Colonic mucosa (tissue), 4 donors: ENCODE data around the gene ARHGAP10. TPM values are rescaled to one million over a fixed set of nuclear protein-coding genes. Genes with fewer than 3 reads are reported as not detected.

Experiments used
- DNase-seq: peaks from one replicate; pipeline ENCODE4 v3.0.0-alpha.2; 2020
- H3K27ac ChIP-seq: fragments of 200-600 bp; one replicate; pipeline ENCODE4 v1.8.0; 2021
- H3K27me3 ChIP-seq: fragments of 200-600 bp; one replicate; pipeline ENCODE4 v1.8.0; 2021
- H3K36me3 ChIP-seq: fragments of 200-600 bp; one replicate; pipeline ENCODE4 v1.8.0; 2021
- H3K4me1 ChIP-seq: fragments of 200-600 bp; one replicate; pipeline ENCODE4 v1.8.0; 2021; ENCODE audit warnings: mild to moderate bottlenecking
- H3K4me3 ChIP-seq: fragments of 200-600 bp; one replicate; pipeline ENCODE4 v1.8.0; 2021
- H3K9ac ChIP-seq, 2 donors: one replicate each; pipeline ENCODE4 v1.7.0; 2013; ENCODE audit warnings: control low read depth in 2 of 2, low read depth in 2 of 2, low read length in 2 of 2
- H3K9me3 ChIP-seq: fragments of 200-600 bp; one replicate; pipeline ENCODE4 v1.8.0; 2021
- intact Hi-C: fragments of 100-400 bp; cut with DNase I; formaldehyde crosslinking; loops from one replicate; pipeline ENCODE4 v1.14.1; 2022
- total RNA-seq, 2 donors: library from RNA; stranded (reverse); fragmentation: NEBNext Ultra II Directional in 1 of 2; extraction: Animal tissue kit (Norgen Biotek cat#: 25700) in 1 of 2; gene quantifications; one replicate each; pipeline ENCODE4 v1.2.1, GENCODE V29; 2021
- TF ChIP-seq, protein P1 (sequence below): fragments of 200-600 bp; IDR thresholded peaks from one replicate; pipeline ENCODE4 v1.8.0; 2022; ENCODE audit warnings: antibody characterized with exemption, mild to moderate bottlenecking
- donor health status: healthy.
- donor health status: DM: no; HTN: no; CAD: no.
- donor health status: DM: no; HTN: no; CAD: no.

The ARHGAP10 gene
- total RNA-seq, 2 donors from 2014 or later, result 4.4 to 7.1 TPM

DNA sequence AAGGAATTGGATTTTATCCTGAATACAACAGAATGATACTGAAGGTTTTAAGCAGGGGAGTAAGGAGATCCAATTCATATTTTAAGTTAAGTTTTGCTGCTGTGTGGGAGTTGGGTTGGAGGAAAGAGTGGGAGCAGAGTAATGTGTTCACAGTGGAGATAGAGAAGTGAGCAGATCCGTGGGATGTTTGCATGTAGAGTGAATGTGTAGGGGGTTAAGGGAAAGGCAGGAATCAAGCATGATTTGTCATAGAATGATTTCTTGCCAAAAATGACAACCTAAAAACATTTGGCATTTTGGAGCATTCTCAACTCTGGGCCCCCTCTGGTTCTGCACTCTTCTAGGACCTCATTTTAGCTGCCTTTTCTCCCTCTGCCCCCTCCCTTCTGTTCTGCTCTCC is 76.6 kb downstream of the ARHGAP10 start:
- intact Hi-C loops, result no loop called here
- Histone ChIP-seq H3K9ac (no peak overlapping the region), H3K27me3 (no peaks in the 10 kb centered on the region), H3K9me3 (no peaks in the 10 kb centered on the region), H3K36me3 (no peaks in the 10 kb centered on the region), H3K27ac (no peak overlapping the region), H3K4me3 (no peak overlapping the region), H3K4me1 (no peaks in the 10 kb centered on the region)
- DNase-seq, result no peak
- TF ChIP-seq, protein P1, sequence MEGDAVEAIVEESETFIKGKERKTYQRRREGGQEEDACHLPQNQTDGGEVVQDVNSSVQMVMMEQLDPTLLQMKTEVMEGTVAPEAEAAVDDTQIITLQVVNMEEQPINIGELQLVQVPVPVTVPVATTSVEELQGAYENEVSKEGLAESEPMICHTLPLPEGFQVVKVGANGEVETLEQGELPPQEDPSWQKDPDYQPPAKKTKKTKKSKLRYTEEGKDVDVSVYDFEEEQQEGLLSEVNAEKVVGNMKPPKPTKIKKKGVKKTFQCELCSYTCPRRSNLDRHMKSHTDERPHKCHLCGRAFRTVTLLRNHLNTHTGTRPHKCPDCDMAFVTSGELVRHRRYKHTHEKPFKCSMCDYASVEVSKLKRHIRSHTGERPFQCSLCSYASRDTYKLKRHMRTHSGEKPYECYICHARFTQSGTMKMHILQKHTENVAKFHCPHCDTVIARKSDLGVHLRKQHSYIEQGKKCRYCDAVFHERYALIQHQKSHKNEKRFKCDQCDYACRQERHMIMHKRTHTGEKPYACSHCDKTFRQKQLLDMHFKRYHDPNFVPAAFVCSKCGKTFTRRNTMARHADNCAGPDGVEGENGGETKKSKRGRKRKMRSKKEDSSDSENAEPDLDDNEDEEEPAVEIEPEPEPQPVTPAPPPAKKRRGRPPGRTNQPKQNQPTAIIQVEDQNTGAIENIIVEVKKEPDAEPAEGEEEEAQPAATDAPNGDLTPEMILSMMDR, result no peak

GRCh38 chr4:147809211-147809610 is 77.3 kb downstream of the ARHGAP10 start:
- H3K27me3 ChIP-seq, result no peaks in the 10 kb centered on the region
- intact Hi-C loops, result no loop called here
- no peaks in the 10 kb centered on the region for H3K9me3 ChIP-seq
- H3K36me3 ChIP-seq, result no peaks in the 10 kb centered on the region
- H3K27ac ChIP-seq, result no peak overlapping the region
- no peak overlapping the region for H3K4me3 ChIP-seq
- DNase-seq, result no peak
- no peak overlapping the region for H3K9ac ChIP-seq
- H3K4me1 ChIP-seq, result no peaks in the 10 kb centered on the region
- TF ChIP-seq, protein P1, result no peak

DNA sequence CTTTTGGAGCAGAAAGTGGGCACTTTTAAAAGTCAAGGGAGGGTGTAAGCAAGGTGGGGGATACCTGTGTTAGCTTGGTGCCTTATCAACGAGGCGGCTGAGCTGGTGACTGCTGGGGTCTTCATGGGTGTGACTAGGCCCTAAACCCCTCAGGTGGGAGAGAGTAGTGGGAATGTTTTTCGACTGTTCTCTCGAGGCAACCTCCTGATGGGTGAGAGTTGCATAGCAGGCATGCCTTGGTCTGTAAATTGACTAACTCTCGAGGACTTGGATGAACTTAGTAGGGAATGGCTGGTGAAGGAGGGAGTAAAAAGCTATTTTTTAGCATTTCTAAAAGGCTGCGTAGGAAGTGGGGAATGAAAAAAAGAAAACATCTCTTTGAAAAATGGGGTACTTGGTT is 80.0 kb downstream of the ARHGAP10 start:
- TF ChIP-seq, protein P1, result no peak
- Histone ChIP-seq H3K27ac (no peak overlapping the region), H3K36me3 (no peaks in the 10 kb centered on the region), H3K4me1 (no peaks in the 10 kb centered on the region), H3K9me3 (no peaks in the 10 kb centered on the region), H3K4me3 (no peak overlapping the region), H3K27me3 (no peaks in the 10 kb centered on the region), H3K9ac (no peak overlapping the region)
- DNase-seq, result no peak
- intact Hi-C loops, result no loop called here

GRCh38 chr4:147813109-147813773 is 81.4 kb downstream of the ARHGAP10 start:
- H3K4me1 ChIP-seq, result no peaks in the 10 kb centered on the region
- H3K27ac ChIP-seq, result no peak overlapping the region
- intact Hi-C loops, result no loop called here

DNA sequence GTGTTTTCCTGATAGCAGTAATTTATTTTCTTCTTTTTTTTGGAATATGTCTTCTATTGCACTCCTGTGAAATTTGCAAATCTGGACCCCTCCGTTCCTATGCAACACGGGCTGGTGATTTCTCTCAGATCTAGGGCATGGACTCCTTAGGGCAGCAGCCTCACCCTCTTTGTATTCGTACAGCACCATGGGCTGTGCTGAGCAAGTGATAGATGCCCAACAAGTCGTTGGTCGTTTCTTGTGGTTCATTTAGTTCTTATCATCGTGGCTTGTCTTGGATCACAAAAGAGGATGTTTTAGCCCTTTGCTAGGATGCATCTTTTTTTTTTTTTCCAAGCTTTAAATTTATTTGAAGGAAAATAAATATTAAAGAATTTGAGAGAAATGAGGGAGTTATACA is 82.1 kb downstream of the ARHGAP10 start:
- Histone ChIP-seq H3K36me3 (no peaks in the 10 kb centered on the region), H3K4me1 (no peaks in the 10 kb centered on the region), H3K4me3 (no peak overlapping the region), H3K27me3 (no peaks in the 10 kb centered on the region), H3K9me3 (no peaks in the 10 kb centered on the region), H3K27ac (no peak overlapping the region), H3K9ac (no peak overlapping the region)
- intact Hi-C loops, result no loop called here
- TF ChIP-seq, protein P1, result no peak
- no peak for DNase-seq

More at GRCh38 chr4:147813109-147813773, 81.4 kb downstream of the ARHGAP10 start:
- no peaks in the 10 kb centered on the region for H3K9me3 ChIP-seq
- TF ChIP-seq, protein P1, result no peak
- no peak overlapping the region for H3K9ac ChIP-seq
- H3K36me3 ChIP-seq, result no peaks in the 10 kb centered on the region
- H3K27me3 ChIP-seq, result no peaks in the 10 kb centered on the region
- no peak for DNase-seq
- no peak overlapping the region for H3K4me3 ChIP-seq
